ENCODE results near the gene EGFR.

The EGFR gene

DNA sequence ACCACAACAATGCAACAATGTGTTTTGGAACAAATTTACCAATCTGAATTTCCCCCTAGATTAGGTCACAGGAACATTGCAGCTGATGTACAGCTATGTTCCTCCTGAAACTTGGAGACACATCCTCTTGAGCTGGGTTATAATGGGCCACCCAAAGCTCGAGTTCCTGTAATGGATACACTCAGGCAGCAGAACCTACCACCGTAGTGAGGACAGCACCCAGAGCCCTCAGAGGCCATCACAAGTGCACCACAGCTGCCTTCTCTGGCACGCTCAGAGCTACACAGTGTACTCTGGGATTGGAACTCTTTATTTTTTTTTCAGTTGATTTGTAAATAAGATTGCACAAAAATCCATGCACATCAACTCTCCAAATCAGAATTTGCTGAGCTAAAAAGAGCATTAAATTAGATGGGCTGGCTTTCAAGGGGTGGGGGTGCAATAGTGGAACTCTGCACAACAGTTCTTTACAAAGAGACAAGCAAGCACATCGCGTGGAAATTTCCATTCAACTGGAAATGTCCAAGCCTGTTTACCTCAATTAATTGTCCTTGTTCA lies 56.7 kb downstream of the EGFR start:
- Histone ChIP-seq H3K9ac (ENCODE audit: low read depth, low read length, poor library complexity, severe bottlenecking) (no peak overlapping the region), H3K36me3 (ENCODE audit: insufficient read depth, low read length) (no peaks in the 10 kb centered on the region), H3K79me2 (ENCODE audit: insufficient read depth, low read length) (no peaks in the 10 kb centered on the region), H2AFZ (ENCODE audit: low read length) (no peak overlapping the region), H3K9me3 (ENCODE audit: insufficient read depth, low read depth, low read length) (no peaks in the 10 kb centered on the region), H3K4me3 (ENCODE audit: low read length, poor library complexity, severe bottlenecking) (no peak overlapping the region), H3F3A (ENCODE audit: low read depth) (no peaks in the 10 kb centered on the region), H3K27me3 (ENCODE audit: insufficient read depth, low read length, poor library complexity, severe bottlenecking) (no peaks in the 10 kb centered on the region), H4K20me1 (ENCODE audit: insufficient read depth, low read length, poor library complexity, severe bottlenecking) (no peaks in the 10 kb centered on the region), H3K9me2 (replicated peaks; ENCODE audit: low read depth, low read length) (no peaks in the 10 kb centered on the region), H3K4me2 (ENCODE audit: low read depth, low read length, poor library complexity, severe bottlenecking) (no peak overlapping the region), H3K4me1 (ENCODE audit: insufficient read depth, low read length, poor library complexity, severe bottlenecking) (no peaks in the 10 kb centered on the region)
- TF ChIP-seq EZH2phosphoT487 (IDR thresholded peaks at IDR 0.05; ENCODE audit: borderline replicate concordance) (no peak), CTCF (conservative IDR thresholded peaks at IDR 0.05; ENCODE audit: low read length) (no peak)

DNA sequence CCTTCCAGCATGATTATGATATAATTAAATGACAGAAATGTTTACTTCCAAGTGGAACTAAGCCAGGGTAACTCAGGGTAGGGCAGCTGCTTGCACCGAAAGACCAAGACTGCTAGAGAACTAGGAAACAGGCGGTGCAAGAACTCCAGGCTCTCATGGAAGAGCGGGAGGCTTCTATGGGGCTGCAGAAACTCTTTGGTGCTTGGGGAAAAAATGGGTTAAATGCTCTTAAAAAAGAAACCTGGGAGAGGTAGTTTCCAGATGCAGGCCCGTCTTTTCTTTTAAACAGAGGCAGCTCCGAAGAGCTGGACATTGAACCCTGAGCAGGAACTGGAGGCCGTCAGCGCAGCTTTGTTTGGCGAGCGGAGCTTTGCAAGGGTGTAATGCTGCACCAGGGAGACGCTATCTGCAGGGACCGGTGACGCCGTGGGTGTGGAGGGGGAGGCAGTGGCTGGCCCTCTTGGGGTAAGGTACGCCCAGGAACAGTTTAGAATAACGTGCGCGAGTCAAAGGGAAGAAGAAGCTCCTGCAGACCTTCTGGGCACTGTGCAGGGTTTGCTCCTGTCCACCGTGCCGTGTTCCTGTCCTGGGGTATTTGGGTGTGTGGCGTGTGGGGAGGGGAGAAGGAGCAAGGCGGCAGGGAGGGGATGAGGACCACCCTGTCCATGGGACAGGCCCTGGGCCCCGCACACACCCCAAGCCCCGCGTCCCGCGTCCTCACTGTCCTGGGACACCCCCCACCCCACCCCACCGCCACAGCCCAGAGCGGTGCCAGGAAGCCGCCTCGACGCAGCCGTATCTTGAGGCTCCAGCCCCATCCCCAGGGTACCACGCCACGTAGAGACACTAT lies 59.0 kb downstream of the EGFR start:
- Histone ChIP-seq H3F3A (ENCODE audit: low read depth) (no peaks in the 10 kb centered on the region), H3K27me3 (ENCODE audit: insufficient read depth, low read length, poor library complexity, severe bottlenecking) (no peaks in the 10 kb centered on the region), H3K79me2 (ENCODE audit: insufficient read depth, low read length) (no peaks in the 10 kb centered on the region), H2AFZ (ENCODE audit: low read length) (no peak overlapping the region), H3K4me2 (ENCODE audit: low read depth, low read length, poor library complexity, severe bottlenecking) (no peak overlapping the region), H3K9ac (ENCODE audit: low read depth, low read length, poor library complexity, severe bottlenecking) (no peak overlapping the region), H3K36me3 (ENCODE audit: insufficient read depth, low read length) (no peaks in the 10 kb centered on the region), H3K9me2 (replicated peaks; ENCODE audit: low read depth, low read length) (no peaks in the 10 kb centered on the region; the same call in 1 of the 2 replicates), H3K4me1 (ENCODE audit: insufficient read depth, low read length, poor library complexity, severe bottlenecking) (no peaks in the 10 kb centered on the region), H3K9me3 (ENCODE audit: insufficient read depth, low read depth, low read length) (no peaks in the 10 kb centered on the region), H3K4me3 (ENCODE audit: low read length, poor library complexity, severe bottlenecking) (no peak overlapping the region), H4K20me1 (ENCODE audit: insufficient read depth, low read length, poor library complexity, severe bottlenecking) (no peaks in the 10 kb centered on the region)
- TF ChIP-seq CTCF (conservative IDR thresholded peaks at IDR 0.05; ENCODE audit: low read length) (no peak), EZH2phosphoT487 (IDR thresholded peaks at IDR 0.05; ENCODE audit: borderline replicate concordance) (no peak)

GRCh38 chr7:55078465-55079372 lies 59.9 kb downstream of the EGFR start:
- TF ChIP-seq EZH2phosphoT487 (IDR thresholded peaks at IDR 0.05; ENCODE audit: borderline replicate concordance) = no peak
- no peak for TF ChIP-seq CTCF (conservative IDR thresholded peaks at IDR 0.05; ENCODE audit: low read length)
- Histone ChIP-seq H3F3A (ENCODE audit: low read depth) (no peaks in the 10 kb centered on the region), H3K4me2 (ENCODE audit: low read depth, low read length, poor library complexity, severe bottlenecking) (no peak overlapping the region), H3K36me3 (ENCODE audit: insufficient read depth, low read length) (no peaks in the 10 kb centered on the region), H3K9me2 (replicated peaks; ENCODE audit: low read depth, low read length) (no peaks in the 10 kb centered on the region; the same call in 1 of the 2 replicates), H3K9me3 (ENCODE audit: insufficient read depth, low read depth, low read length) (no peaks in the 10 kb centered on the region; the same call in 1 of the 2 replicates), H4K20me1 (ENCODE audit: insufficient read depth, low read length, poor library complexity, severe bottlenecking) (no peaks in the 10 kb centered on the region), H2AFZ (ENCODE audit: low read length) (no peak overlapping the region), H3K27me3 (ENCODE audit: insufficient read depth, low read length, poor library complexity, severe bottlenecking) (no peaks in the 10 kb centered on the region), H3K4me1 (ENCODE audit: insufficient read depth, low read length, poor library complexity, severe bottlenecking) (no peaks in the 10 kb centered on the region), H3K79me2 (ENCODE audit: insufficient read depth, low read length) (no peaks in the 10 kb centered on the region), H3K4me3 (ENCODE audit: low read length, poor library complexity, severe bottlenecking) (no peak overlapping the region), H3K9ac (ENCODE audit: low read depth, low read length, poor library complexity, severe bottlenecking) (no peak overlapping the region)

Measured in Loucy (cell line).